Skeletal muscle tissue (tissue), 4 donors: ENCODE results near the gene TMC3. TPM values are rescaled to one million over a fixed set of nuclear protein-coding genes. Genes with fewer than 3 reads are reported as not detected.
"Not testable (repeated sequence)": the region's sequence is repeated elsewhere in the genome, so short reads cannot be mapped to it uniquely, and the experiment has no call there.

Experiments
- H3K27ac ChIP-seq: one replicate; pipeline ENCODE4 v1.7.0; 2013; ENCODE audit warnings: mild to moderate bottlenecking, low read depth, low read length, inconsistent platforms
- H3K27me3 ChIP-seq, 3 donors: one replicate each; pipeline ENCODE4 v1.7.0; 2013; ENCODE audit warnings: low read length in 3 of 3; ENCODE audit not compliant: control insufficient read depth in 3 of 3, insufficient read depth in 3 of 3
- H3K36me3 ChIP-seq, 3 donors: one replicate each; pipeline ENCODE4 v1.7.0; 2013; ENCODE audit warnings: low read length in 3 of 3; ENCODE audit not compliant: control insufficient read depth in 3 of 3, insufficient read depth in 3 of 3
- H3K4me1 ChIP-seq, 3 donors: one replicate each; pipeline ENCODE4 v1.7.0; 2013; ENCODE audit warnings: low read length in 3 of 3, mild to moderate bottlenecking in 3 of 3; ENCODE audit not compliant: control insufficient read depth in 3 of 3, insufficient read depth in 3 of 3
- H3K4me3 ChIP-seq, 3 donors: one replicate each; pipeline ENCODE4 v1.7.0; 2013; ENCODE audit warnings: low read length in 3 of 3
- H3K9ac ChIP-seq, 3 donors: one replicate each; pipeline ENCODE4 v1.7.0; 2013; ENCODE audit warnings: low read length in 3 of 3, mild to moderate bottlenecking in 3 of 3, moderate library complexity in 2 of 3, low read depth in 1 of 3
- H3K9me3 ChIP-seq, 3 donors: one replicate each; pipeline ENCODE4 v1.7.0; 2013; ENCODE audit warnings: low read length in 3 of 3; ENCODE audit not compliant: control insufficient read depth in 3 of 3
- total RNA-seq: library from RNA; depleted of rRNA; stranded (reverse); fragments of >200 nt; gene quantifications from one replicate; pipeline ENCODE4 v1.2.3, GENCODE V29; 2014
- donor health status: Osteomylitis.

Gene TMC3
- total RNA-seq, 1 donor from 2014 or later = not detected

GRCh38 chr15:81338170-81339007 is 35.6 kb downstream of the TMC3 start:
- peaks cover 0 to 8% (median 3%) of the 10 kb centered on the region in 3 donors for H3K27me3 ChIP-seq
- H3K4me1 ChIP-seq = peaks cover 5 to 12% (median 8%) of the 10 kb centered on the region in 3 donors
- H3K9me3 ChIP-seq = no peaks in the 10 kb centered on the region
- no peak overlapping the region for H3K9ac ChIP-seq
- H3K27ac ChIP-seq = peak overlapping the region; percentile 34
- H3K36me3 ChIP-seq = no peaks in the 10 kb centered on the region
- H3K4me3 ChIP-seq = no peak overlapping the region

GRCh38 chr15:81337713-81338157 is 36.3 kb downstream of the TMC3 start:
- Histone ChIP-seq H3K9ac (peak overlapping the region in 1 of 3 donors; percentile 24), H3K9me3 (no peaks in the 10 kb centered on the region), H3K36me3 (no peaks in the 10 kb centered on the region), H3K4me1 (peaks cover 5 to 12% (median 8%) of the 10 kb centered on the region in 3 donors), H3K27ac (no peak overlapping the region), H3K4me3 (no peak overlapping the region), H3K27me3 (peaks cover 0 to 8% (median 3%) of the 10 kb centered on the region in 3 donors)

DNA sequence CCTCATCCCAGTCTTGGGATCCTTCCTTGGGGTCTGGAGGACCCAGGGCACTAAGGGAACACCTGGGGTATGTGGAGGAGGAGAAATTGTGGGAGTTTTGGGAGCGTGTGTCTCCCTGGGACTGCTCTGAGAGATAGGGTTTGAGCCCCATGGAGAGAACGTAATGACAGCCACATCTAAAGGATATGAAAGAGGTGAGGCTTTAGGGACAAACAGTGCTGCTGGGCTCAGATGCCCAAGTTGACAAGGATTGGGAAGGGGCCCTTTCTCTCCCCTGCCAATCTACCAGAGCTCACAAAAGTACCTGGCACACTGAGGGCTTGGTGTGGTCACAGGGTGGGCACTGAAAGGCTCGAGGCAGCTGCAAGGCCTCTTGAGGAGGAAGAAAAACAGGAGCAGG is 36.8 kb downstream of the TMC3 start:
- peak overlapping the region in 1 of 3 donors; percentile 24 for H3K9ac ChIP-seq
- H3K4me1 ChIP-seq = peaks cover 5 to 12% (median 8%) of the 10 kb centered on the region in 3 donors
- H3K27ac ChIP-seq = no peak overlapping the region
- H3K4me3 ChIP-seq = no peak overlapping the region
- no peaks in the 10 kb centered on the region for H3K9me3 ChIP-seq
- H3K27me3 ChIP-seq = peaks cover 0 to 8% (median 3%) of the 10 kb centered on the region in 3 donors
- H3K36me3 ChIP-seq = no peaks in the 10 kb centered on the region

DNA sequence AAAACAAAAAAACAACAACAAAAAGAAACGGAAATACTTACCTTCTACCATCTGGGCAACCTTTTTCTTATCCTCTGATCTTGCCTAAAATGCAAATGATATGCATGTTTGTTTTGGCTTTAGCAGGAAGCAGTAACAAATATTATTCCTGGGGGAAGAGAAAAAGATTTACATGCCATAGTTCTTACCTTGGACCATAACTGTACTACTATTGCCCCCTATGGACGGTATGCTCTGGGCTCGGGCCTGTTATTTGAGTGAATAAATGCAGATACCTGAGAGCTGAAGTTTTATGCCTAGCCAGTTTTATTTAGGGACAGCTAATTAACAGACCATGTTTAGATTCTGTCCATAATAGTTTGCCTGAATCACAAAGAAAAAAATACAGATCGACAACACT is 37.4 kb downstream of the TMC3 start:
- Histone ChIP-seq H3K27ac (no peak overlapping the region), H3K36me3 (no peaks in the 10 kb centered on the region), H3K9ac (no peak overlapping the region), H3K9me3 (no peaks in the 10 kb centered on the region), H3K27me3 (peaks cover 0 to 8% (median 3%) of the 10 kb centered on the region in 3 donors), H3K4me1 (peaks cover 5 to 12% (median 8%) of the 10 kb centered on the region in 3 donors), H3K4me3 (no peak overlapping the region)

DNA sequence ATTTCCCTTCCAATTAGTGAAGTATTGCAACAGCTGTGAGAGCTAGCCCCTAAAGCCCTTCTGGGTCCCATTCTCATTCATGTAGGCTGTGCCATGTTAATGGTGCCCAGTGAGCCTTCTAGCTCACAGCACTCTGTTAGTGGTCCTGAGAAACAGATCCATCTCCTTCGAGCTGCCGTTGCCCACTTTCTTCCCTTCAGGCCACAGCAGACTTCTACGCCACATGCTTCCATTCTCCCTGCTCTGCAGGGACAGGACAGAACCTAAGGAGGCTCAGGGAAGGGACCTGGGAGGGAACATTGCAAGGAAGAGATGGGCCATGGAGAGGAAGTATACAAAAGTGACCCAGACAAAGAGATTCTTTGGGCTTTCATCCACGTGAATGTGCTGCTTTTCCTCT is 38.4 kb downstream of the TMC3 start:
- no peaks in the 10 kb centered on the region for H3K9me3 ChIP-seq
- H3K4me3 ChIP-seq = no peak overlapping the region
- H3K4me1 ChIP-seq = peaks cover 5 to 12% (median 8%) of the 10 kb centered on the region in 3 donors
- no peak overlapping the region for H3K9ac ChIP-seq
- H3K27me3 ChIP-seq = peaks cover 0 to 8% (median 0%) of the 10 kb centered on the region in 3 donors
- H3K36me3 ChIP-seq = no peaks in the 10 kb centered on the region
- H3K27ac ChIP-seq = no peak overlapping the region

DNA sequence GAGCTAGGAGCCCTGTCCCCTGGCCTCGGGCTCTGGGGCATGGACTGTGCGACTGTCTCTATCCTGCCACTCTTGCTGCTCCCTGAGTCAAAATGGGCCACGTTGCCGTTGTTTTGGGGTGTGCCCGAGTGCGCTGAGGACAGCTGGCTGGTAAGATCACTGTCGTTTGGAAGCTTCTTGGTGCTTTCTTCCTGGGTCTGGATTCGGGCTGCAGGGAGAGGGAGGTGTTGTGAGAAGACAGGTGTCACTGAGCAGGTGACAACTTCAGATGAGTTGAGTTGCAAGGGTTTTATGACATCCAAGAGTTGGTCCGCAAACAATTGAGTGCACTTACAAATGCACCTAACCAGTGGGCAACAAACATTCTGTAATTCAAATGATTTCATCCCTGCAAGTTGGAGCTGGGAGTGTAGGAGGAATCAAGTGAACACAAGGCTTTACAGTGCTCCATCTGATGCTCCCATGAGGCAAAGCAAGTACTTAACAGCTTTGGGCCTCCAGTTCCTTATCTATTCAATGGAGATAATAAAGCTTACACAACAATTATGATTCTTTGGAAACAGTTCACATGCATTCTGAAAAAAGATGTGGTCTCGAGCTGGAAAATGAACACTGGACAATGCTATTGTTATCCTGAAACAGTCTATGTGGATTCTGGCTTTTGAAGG is 39.1 kb downstream of the TMC3 start:
- Histone ChIP-seq H3K27me3 (peaks cover 0 to 7% (median 0%) of the 10 kb centered on the region in 3 donors), H3K9ac (no peak overlapping the region), H3K4me3 (no peak overlapping the region), H3K27ac (no peak overlapping the region), H3K4me1 (peaks cover 5 to 12% (median 8%) of the 10 kb centered on the region in 3 donors), H3K9me3 (no peaks in the 10 kb centered on the region), H3K36me3 (no peaks in the 10 kb centered on the region)

DNA sequence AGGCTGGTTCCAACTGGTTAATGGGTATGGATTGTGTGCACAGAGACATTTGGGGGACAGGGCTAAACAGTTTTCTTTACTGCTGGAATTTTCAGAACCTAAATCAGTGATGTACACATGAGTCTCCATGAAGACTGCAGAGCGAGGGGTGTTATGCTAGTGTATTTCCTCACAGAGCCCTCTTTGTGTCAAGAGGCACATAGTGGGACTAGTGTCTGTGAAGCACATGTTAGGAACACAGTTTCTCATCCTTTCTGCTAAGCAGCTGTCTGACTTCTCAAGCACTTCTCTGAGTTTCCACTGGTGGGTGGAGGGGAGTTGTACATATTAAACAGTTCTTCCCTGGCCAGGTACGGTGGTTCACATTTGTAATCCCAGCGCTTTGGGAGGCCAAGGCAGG is 40.6 kb downstream of the TMC3 start:
- H3K27me3 ChIP-seq = peaks cover 0 to 2% (median 0%) of the 10 kb centered on the region in 3 donors
- no peak overlapping the region for H3K9ac ChIP-seq
- H3K4me3 ChIP-seq = no peak overlapping the region
- no peaks in the 10 kb centered on the region for H3K9me3 ChIP-seq
- peaks cover 5 to 12% (median 8%) of the 10 kb centered on the region in 3 donors for H3K4me1 ChIP-seq
- no peak overlapping the region for H3K27ac ChIP-seq
- no peaks in the 10 kb centered on the region for H3K36me3 ChIP-seq

DNA sequence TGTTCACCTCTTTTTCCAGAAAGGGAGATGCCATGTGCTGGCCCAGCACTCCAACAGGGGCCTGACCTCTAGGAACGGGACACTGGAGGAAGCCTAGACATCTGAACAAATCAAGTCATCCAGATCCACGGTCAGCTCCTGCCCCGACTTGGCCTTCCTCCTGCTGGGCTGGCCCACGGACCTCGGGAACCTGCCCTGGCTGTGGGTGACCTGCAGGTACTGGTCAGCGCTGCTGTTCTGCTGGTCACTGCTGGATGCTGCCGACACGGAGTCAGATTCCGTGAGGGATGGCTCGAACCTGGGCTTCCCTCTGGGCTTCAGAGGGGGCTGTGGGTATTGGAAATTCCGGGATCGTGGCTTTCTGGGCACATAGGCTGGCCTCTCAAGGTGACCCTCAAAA is 41.7 kb downstream of the TMC3 start:
- H3K27ac ChIP-seq = no peak overlapping the region
- H3K4me3 ChIP-seq = no peak overlapping the region
- H3K27me3 ChIP-seq = no peaks in the 10 kb centered on the region
- no peaks in the 10 kb centered on the region for H3K36me3 ChIP-seq
- H3K4me1 ChIP-seq = peaks cover 2 to 4% (median 3%) of the 10 kb centered on the region in 3 donors
- no peaks in the 10 kb centered on the region for H3K9me3 ChIP-seq
- H3K9ac ChIP-seq = no peak overlapping the region

GRCh38 chr15:81331600-81331999 is 42.4 kb downstream of the TMC3 start:
- no peak overlapping the region for H3K4me3 ChIP-seq
- H3K27ac ChIP-seq = no peak overlapping the region

GRCh38 chr15:81331141-81331540 is 42.9 kb downstream of the TMC3 start:
- H3K9me3 ChIP-seq, H3K27ac ChIP-seq, H3K4me3 ChIP-seq, H3K4me1 ChIP-seq, H3K27me3 ChIP-seq, H3K36me3 ChIP-seq, H3K9ac ChIP-seq: not testable (repeated sequence)

More at GRCh38 chr15:81331600-81331999, 42.4 kb downstream of the TMC3 start:
- Histone ChIP-seq H3K9ac (no peak overlapping the region), H3K27me3 (no peaks in the 10 kb centered on the region), H3K9me3 (no peaks in the 10 kb centered on the region), H3K4me1 (no peaks in the 10 kb centered on the region), H3K36me3 (no peaks in the 10 kb centered on the region)
